WERI-Rb-1 (cell line): ENCODE measurements around the gene GNAZ.

Experiments used
- DNase-seq: peaks from one replicate; pipeline ENCODE4 v3.0.0-alpha.2; 2020
- H3K27ac ChIP-seq: fragments of 250-450 bp; sonication (Bioruptor Pico); 2 replicates; pipeline ENCODE4 v1.5.1; 2020; ENCODE audit warnings: mild to moderate bottlenecking, moderate library complexity
- H3K27me3 ChIP-seq: fragments of 250-450 bp; sonication (Bioruptor Pico); 2 replicates; pipeline ENCODE4 v1.5.1; 2021; ENCODE audit warnings: mild to moderate bottlenecking, low read depth, moderate library complexity; ENCODE audit not compliant: insufficient read depth, severe bottlenecking
- H3K36me3 ChIP-seq: fragments of 250-450 bp; sonication (Bioruptor Pico); 2 replicates; pipeline ENCODE4 v1.5.1; 2020; ENCODE audit warnings: mild to moderate bottlenecking, moderate library complexity
- H3K4me3 ChIP-seq: 2 replicates; pipeline ENCODE4 v1.5.1; 2011; ENCODE audit warnings: low read depth, mild to moderate bottlenecking, control low read depth, low read length
- H3K9me3 ChIP-seq: fragments of 250-450 bp; sonication (Bioruptor Pico); 2 replicates; pipeline ENCODE4 v1.5.1; 2021; ENCODE audit warnings: mild to moderate bottlenecking, moderate library complexity; ENCODE audit not compliant: severe bottlenecking
- CTCF ChIP-seq: IDR thresholded peaks from 2 replicates; pipeline ENCODE4 v1.5.1; 2011; ENCODE audit warnings: low read depth, mild to moderate bottlenecking, control low read depth, inconsistent platforms, low read length

Gene GNAZ

DNA sequence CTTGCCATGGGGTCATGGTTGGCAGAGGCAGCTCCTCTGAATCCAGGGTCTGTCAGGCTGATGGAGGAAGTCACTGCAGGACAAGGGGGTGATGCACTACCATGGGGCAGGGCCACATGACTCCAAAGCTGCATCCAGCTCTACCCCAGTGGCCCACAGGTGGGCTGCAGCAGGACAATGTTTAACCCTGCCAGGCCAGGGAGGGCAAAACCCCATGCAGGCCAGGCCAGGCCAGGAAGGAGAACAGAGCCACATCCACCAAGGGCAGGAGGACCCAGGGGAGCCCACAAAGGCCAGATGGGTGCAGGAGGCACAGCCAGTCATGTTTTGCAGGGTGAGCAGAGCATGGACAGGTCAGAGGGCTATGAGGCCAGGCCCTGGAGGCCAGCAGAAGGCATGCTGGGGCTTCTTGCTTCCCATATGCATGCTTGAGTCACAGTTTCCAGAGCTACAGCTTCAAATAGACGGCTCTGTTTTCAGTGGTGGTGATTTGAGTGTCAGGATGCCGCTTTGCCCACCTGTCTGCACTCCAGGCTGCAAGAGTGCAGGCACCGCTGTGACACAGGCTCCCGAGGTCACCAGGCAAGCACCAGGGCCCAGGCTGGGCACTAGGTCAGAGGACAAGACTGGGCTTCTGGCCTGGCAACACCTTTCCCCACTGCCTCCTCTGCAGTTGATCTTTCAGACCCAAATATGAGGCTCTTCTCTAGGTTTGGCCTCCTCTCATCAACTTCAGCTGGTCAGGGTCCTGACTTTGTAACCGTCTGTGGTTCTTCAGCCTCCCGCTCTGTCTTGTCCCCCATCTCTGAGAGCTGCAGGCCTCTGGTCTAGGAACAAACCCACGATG lies 48.6 kb downstream of the GNAZ start:
- Histone ChIP-seq H3K27ac (no peak overlapping the region), H3K27me3 (no peaks in the 10 kb centered on the region), H3K36me3 (peaks cover 9% of the 10 kb centered on the region; the same call in 1 of the 2 replicates), H3K9me3 (no peaks in the 10 kb centered on the region), H3K4me3 (no peak overlapping the region)
- TF ChIP-seq CTCF = no peak
- no peak for DNase-seq

- no peak for DNase-seq
- Histone ChIP-seq H3K9me3 (no peaks in the 10 kb centered on the region), H3K4me3 (no peak overlapping the region), H3K36me3 (peaks cover 9% of the 10 kb centered on the region; the same call in 1 of the 2 replicates), H3K27me3 (no peaks in the 10 kb centered on the region), H3K27ac (no peak overlapping the region)
- peak; percentile 21; the same call in 1 of the 2 replicates for TF ChIP-seq CTCF
Measured at GRCh38 chr22:23119494-23120414, 49.4 kb downstream of the GNAZ start.

- Histone ChIP-seq H3K27ac (no peak overlapping the region), H3K9me3 (no peaks in the 10 kb centered on the region), H3K27me3 (no peaks in the 10 kb centered on the region), H3K4me3 (no peak overlapping the region), H3K36me3 (peaks cover 9% of the 10 kb centered on the region; the same call in 1 of the 2 replicates)
- no peak for TF ChIP-seq CTCF
- DNase-seq = no peak
Measured at GRCh38 chr22:23120415-23120899, 50.1 kb downstream of the GNAZ start.

GRCh38 chr22:23121000-23121421 lies 50.7 kb downstream of the GNAZ start:
- TF ChIP-seq CTCF = no peak
- no peak for DNase-seq
- Histone ChIP-seq H3K9me3 (no peaks in the 10 kb centered on the region), H3K36me3 (peaks cover 7% of the 10 kb centered on the region; the same call in 1 of the 2 replicates), H3K4me3 (no peak overlapping the region), H3K27me3 (no peaks in the 10 kb centered on the region), H3K27ac (no peak overlapping the region)

DNA sequence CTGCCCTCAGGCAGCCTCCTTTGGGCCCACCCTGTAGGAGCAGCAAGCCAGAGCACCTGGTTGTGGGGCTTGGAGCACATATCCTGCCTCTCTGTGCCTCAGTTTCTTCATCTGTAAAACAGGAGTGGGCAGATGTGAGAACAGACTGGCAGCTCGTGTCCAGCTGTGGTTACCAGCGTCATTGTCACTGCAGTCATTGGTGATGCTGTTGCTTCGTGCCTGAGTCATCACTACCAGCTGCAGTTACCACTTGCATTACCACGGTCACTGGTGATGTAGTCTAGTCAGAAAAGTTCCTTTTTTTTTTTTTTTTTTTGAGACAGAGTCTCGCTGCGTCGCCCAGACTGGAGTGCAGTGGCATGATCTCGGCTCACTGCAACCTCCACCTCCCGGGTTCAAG lies 51.1 kb downstream of the GNAZ start:
- Histone ChIP-seq H3K4me3 (no peak overlapping the region), H3K9me3 (no peaks in the 10 kb centered on the region), H3K27ac (no peak overlapping the region), H3K27me3 (no peaks in the 10 kb centered on the region), H3K36me3 (peaks cover 5% of the 10 kb centered on the region; the same call in 1 of the 2 replicates)
- DNase-seq = no peak
- no peak for TF ChIP-seq CTCF
